Neural cell (in vitro differentiated cells): ENCODE results near the gene GATM. TPM values are rescaled to one million over a fixed set of nuclear protein-coding genes. Genes with fewer than 3 reads are reported as not detected.
A peak's percentile ranks its signal among the peaks of the same experiment; 100 is the strongest.

Experiments used
- H2AFZ ChIP-seq: fragments of 200-600, 300-800 bp; sonication (generic), shearing (Covaris generic); 2 replicates; pipeline ENCODE4 v1.6.0; 2014; ENCODE audit warnings: low read depth, mild to moderate bottlenecking, antibody characterized with exemption, low read length, moderate library complexity
- H3F3A ChIP-seq: fragments of 200-600 bp; shearing (Covaris generic); 2 replicates; pipeline ENCODE4 v1.6.1; 2016; ENCODE audit warnings: mild to moderate bottlenecking, moderate library complexity, mixed read lengths, antibody characterized with exemption, low read length; ENCODE audit not compliant: insufficient read depth, poor library complexity, severe bottlenecking
- H3K27ac ChIP-seq: fragments of 200-600, 300-800 bp; sonication (generic), shearing (Covaris generic); 2 replicates; pipeline ENCODE4 v1.5.1; 2014; ENCODE audit warnings: mild to moderate bottlenecking, low read length, moderate library complexity
- H3K27me3 ChIP-seq: fragments of 300-800, 200-600 bp; sonication (generic), shearing (Covaris generic); 2 replicates; pipeline ENCODE4 v1.6.0; 2014; ENCODE audit warnings: mild to moderate bottlenecking, low read depth, low read length, moderate library complexity; ENCODE audit not compliant: insufficient read depth
- H3K36me3 ChIP-seq: fragments of 300-800, 200-600 bp; sonication (generic), shearing (Covaris generic); 2 replicates; pipeline ENCODE4 v1.5.1; 2014; ENCODE audit warnings: mild to moderate bottlenecking, antibody characterized with exemption, low read length, moderate library complexity; ENCODE audit not compliant: insufficient read depth
- H3K4me2 ChIP-seq: fragments of 300-800, 200-600 bp; sonication (generic), shearing (Covaris generic); 2 replicates; pipeline ENCODE4 v1.6.0; 2014; ENCODE audit warnings: mild to moderate bottlenecking, low read length
- H3K4me3 ChIP-seq: fragments of 300-800, 200-600 bp; sonication (generic), shearing (Covaris generic); 2 replicates; pipeline ENCODE4 v1.5.1; 2014; ENCODE audit warnings: mild to moderate bottlenecking, low read length, moderate library complexity
- H3K79me2 ChIP-seq: fragments of 200-600 bp; shearing (Covaris generic); replicated peaks from 2 replicates; pipeline ENCODE4 v1.6.0; 2014; ENCODE audit warnings: mild to moderate bottlenecking, low read length, moderate library complexity; ENCODE audit not compliant: insufficient read depth
- H3K9ac ChIP-seq: fragments of 300-800, 200-600 bp; sonication (generic), shearing (Covaris generic); 2 replicates; pipeline ENCODE4 v1.6.1; 2016; ENCODE audit warnings: mild to moderate bottlenecking, low read length, mixed read lengths
- H3K9me2 ChIP-seq: fragments of 200-600 bp; shearing (Covaris generic); 2 replicates; pipeline ENCODE4 v1.6.1; 2016; ENCODE audit warnings: mild to moderate bottlenecking, low read length, mixed read lengths; ENCODE audit not compliant: insufficient read depth
- H3K9me3 ChIP-seq: fragments of 200-600, 300-800 bp; sonication (generic), shearing (Covaris generic); 2 replicates; pipeline ENCODE4 v1.6.1; 2016; ENCODE audit warnings: mild to moderate bottlenecking, mixed run types, low read length, moderate library complexity, mixed read lengths
- H4K20me1 ChIP-seq: fragments of 200-600 bp; shearing (Covaris generic); 2 replicates; pipeline ENCODE4 v1.6.1; 2016; ENCODE audit warnings: mild to moderate bottlenecking, mixed run types; ENCODE audit not compliant: insufficient read depth
- CTCF ChIP-seq: fragments of 450-650 bp; IDR thresholded peaks from 2 replicates; pipeline ENCODE4 v1.5.1; 2014; ENCODE audit warnings: antibody characterized with exemption, mild to moderate bottlenecking, moderate library complexity; ENCODE audit not compliant: poor library complexity, severe bottlenecking
- EP300 ChIP-seq: fragments of 450-650 bp; conservative IDR thresholded peaks from 2 replicates; pipeline ENCODE4 v1.6.1; 2014; ENCODE audit warnings: antibody characterized with exemption, mild to moderate bottlenecking, moderate library complexity; ENCODE audit not compliant: poor library complexity, severe bottlenecking
- EZH2 ChIP-seq: fragments of 200-600, 300-800 bp; shearing (Covaris generic), sonication (generic); IDR thresholded peaks from 2 replicates; pipeline ENCODE4 v1.6.1; 2014; ENCODE audit warnings: antibody characterized with exemption, low read length, borderline replicate concordance, mild to moderate bottlenecking; ENCODE audit not compliant: insufficient read depth, poor library complexity, severe bottlenecking
- MXI1 ChIP-seq: fragments of 450-650 bp; conservative IDR thresholded peaks from 2 replicates; pipeline ENCODE4 v1.6.1; 2014; ENCODE audit warnings: antibody characterized with exemption, mild to moderate bottlenecking; ENCODE audit not compliant: poor library complexity, severe bottlenecking
- POLR2AphosphoS5 ChIP-seq: IDR thresholded peaks from 2 replicates; pipeline ENCODE4 v1.6.1; 2012
- RAD21 ChIP-seq: fragments of 450-650 bp; conservative IDR thresholded peaks from 2 replicates; pipeline ENCODE4 v1.6.1; 2014; ENCODE audit warnings: antibody characterized with exemption, mild to moderate bottlenecking, moderate library complexity
- REST ChIP-seq: IDR thresholded peaks from 2 replicates; pipeline ENCODE4 v1.6.1; 2012; ENCODE audit warnings: borderline replicate concordance
- SMC3 ChIP-seq: fragments of 450-650 bp; conservative IDR thresholded peaks from 2 replicates; pipeline ENCODE4 v1.6.1; 2014; ENCODE audit warnings: antibody characterized with exemption, mild to moderate bottlenecking, moderate library complexity; ENCODE audit not compliant: poor library complexity
- TAF1 ChIP-seq: IDR thresholded peaks from 2 replicates; pipeline ENCODE4 v1.6.1; 2012; ENCODE audit warnings: low read depth
- polyA plus RNA-seq: library from polyadenylated mRNA; depleted of rRNA; stranded (reverse); fragments of >200 nt; gene quantifications from 2 replicates; pipeline ENCODE4 v1.2.3, GENCODE V29; 2014

Gene GATM
- polyA plus RNA-seq, 1 donor from 2014 or later = 13.3 TPM

- H3K27ac ChIP-seq = peak overlapping the region; percentile 87
These were observed 24.9 kb upstream of the GATM start for GRCh38 chr15:45402955-45403877.

GRCh38 chr15:45402162-45402954, 24.0 kb upstream of the GATM start:
- Histone ChIP-seq H3K9me3 (no peaks in the 10 kb centered on the region), H3K4me3 (peak overlapping the region; percentile 95), H4K20me1 (no peaks in the 10 kb centered on the region), H3K9me2 (no peaks in the 10 kb centered on the region), H3K27me3 (no peaks in the 10 kb centered on the region), H2AFZ (peak overlapping the region; percentile 74), H3K27ac (peak overlapping the region; percentile 87), H3K79me2 (peaks cover 19% of the 10 kb centered on the region), H3F3A (no peaks in the 10 kb centered on the region), H3K9ac (peak overlapping the region; percentile 90), H3K4me2 (peak overlapping the region; percentile 71), H3K36me3 (peaks cover 6% of the 10 kb centered on the region)
- TF ChIP-seq RAD21 (no peak), SMC3 (no peak), TAF1 (peak; percentile 42), CTCF (no peak), POLR2AphosphoS5 (peak; percentile 91), MXI1 (peak; percentile 85), EP300 (no peak), EZH2 (no peak), REST (peak; percentile 39)

More at GRCh38 chr15:45402955-45403877, 24.9 kb upstream of the GATM start:
- peak overlapping the region; percentile 90 for H3K9ac ChIP-seq
- H3K79me2 ChIP-seq = peaks cover 19% of the 10 kb centered on the region
- peaks cover 6% of the 10 kb centered on the region for H3K36me3 ChIP-seq
- H3K9me3 ChIP-seq = no peaks in the 10 kb centered on the region
- H3K9me2 ChIP-seq = no peaks in the 10 kb centered on the region
- no peaks in the 10 kb centered on the region for H4K20me1 ChIP-seq
- H3K4me2 ChIP-seq = peak overlapping the region; percentile 89
- no peak for TF ChIP-seq MXI1
- no peak for TF ChIP-seq RAD21
- no peak for TF ChIP-seq SMC3
- peak overlapping the region; percentile 74 for H2AFZ ChIP-seq
- no peaks in the 10 kb centered on the region for H3F3A ChIP-seq
- H3K4me3 ChIP-seq = peak overlapping the region; percentile 95
- H3K27me3 ChIP-seq = no peaks in the 10 kb centered on the region
